Measurements from ENCODE around the gene RORC. TPM values are rescaled to one million over a fixed set of nuclear protein-coding genes. Genes with fewer than 3 reads are reported as not detected.

Gene RORC
- total RNA-seq, 2 donors from 2014 or later, result 32.3 to 51.4 TPM

- no peaks in the 10 kb centered on the region for H3K9me3 ChIP-seq
- no peak for TF ChIP-seq CTCF (IDR thresholded peaks at IDR 0.05)
- TF ChIP-seq POLR2A (IDR thresholded peaks at IDR 0.05), result no peak
- no peaks in the 10 kb centered on the region for H3K27me3 ChIP-seq
- no peak for ATAC-seq
- H3K4me1 ChIP-seq, result no peaks in the 10 kb centered on the region
- no peak overlapping the region for H3K4me3 ChIP-seq
- no peaks in the 10 kb centered on the region for H3K36me3 ChIP-seq (replicated peaks in 1 of 2; ENCODE audit: insufficient read depth in 1 of 2, low read depth in 2 of 2)
- H3K27ac ChIP-seq, result no peak overlapping the region
- WGBS, 2 donors, result 61 to 76% methylated on average over 5 to 8 of the region's 8 CpGs
- intact Hi-C loops (cut with DNase I), result no loop called here
- DNase-seq, result no peak
These were observed 30.8 kb downstream of the RORC start for GRCh38 chr1:151800830-151801229.

GRCh38 chr1:151799179-151800022, 32.2 kb downstream of the RORC start:
- no peaks in the 10 kb centered on the region for H3K36me3 ChIP-seq (replicated peaks in 1 of 2; ENCODE audit: insufficient read depth in 1 of 2, low read depth in 2 of 2)
- H3K27ac ChIP-seq, result no peak overlapping the region
- 58 to 73% methylated on average over 9 of the region's 9 CpGs for WGBS, 2 donors
- no peaks in the 10 kb centered on the region for H3K4me1 ChIP-seq
- TF ChIP-seq CTCF (IDR thresholded peaks at IDR 0.05), result no peak
- no peak for TF ChIP-seq POLR2A (IDR thresholded peaks at IDR 0.05)
- DNase-seq, result no peak
- intact Hi-C loops (cut with DNase I), result no loop called here
- no peaks in the 10 kb centered on the region for H3K27me3 ChIP-seq
- no peak overlapping the region for H3K4me3 ChIP-seq
- no peaks in the 10 kb centered on the region for H3K9me3 ChIP-seq
- no peak for ATAC-seq

GRCh38 chr1:151798571-151798970, 33.0 kb downstream of the RORC start:
- no peak overlapping the region for H3K4me3 ChIP-seq
- TF ChIP-seq POLR2A (IDR thresholded peaks at IDR 0.05) (no peak), CTCF (IDR thresholded peaks at IDR 0.05) (no peak)
- DNase-seq (no peak), ATAC-seq (no peak)
- no peaks in the 10 kb centered on the region for H3K4me1 ChIP-seq
- no peaks in the 10 kb centered on the region for H3K9me3 ChIP-seq
- no peaks in the 10 kb centered on the region for H3K27me3 ChIP-seq
- intact Hi-C loops (cut with DNase I), result no loop called here
- H3K27ac ChIP-seq, result no peak overlapping the region
- 86 to 89% methylated on average over 5 of the region's 5 CpGs for WGBS, 2 donors
- H3K36me3 ChIP-seq (replicated peaks in 1 of 2; ENCODE audit: insufficient read depth in 1 of 2, low read depth in 2 of 2), result no peaks in the 10 kb centered on the region

GRCh38 chr1:151790940-151791651, 40.5 kb downstream of the RORC start:
- H3K4me3 ChIP-seq, result peak overlapping the region; percentile 39 to 90
- H3K27me3 ChIP-seq, result no peaks in the 10 kb centered on the region
- peaks cover 8% of the 10 kb centered on the region for H3K4me1 ChIP-seq
- peak overlapping the region; percentile 35 to 79 (median 63) for H3K27ac ChIP-seq
- H3K36me3 ChIP-seq (replicated peaks in 1 of 2; ENCODE audit: insufficient read depth in 1 of 2, low read depth in 2 of 2), result no peaks in the 10 kb centered on the region
- ATAC-seq (peak; percentile 4), DNase-seq (peak in 1 of 4 donors; percentile 29)
- H3K9me3 ChIP-seq, result no peaks in the 10 kb centered on the region
- 0 to 1% methylated on average over 12 to 48 of the region's 52 CpGs for WGBS, 2 donors
- intact Hi-C loops (cut with DNase I), result no loop called here
- TF ChIP-seq POLR2A (IDR thresholded peaks at IDR 0.05) (no peak), CTCF (IDR thresholded peaks at IDR 0.05) (no peak)
